OCI-LY3 (cell line): ENCODE measurements around the gene ZNF580.

Experiments
- H2AFZ ChIP-seq: fragments of 200-600, 300-600 bp; shearing (Covaris generic); 2 replicates; pipeline ENCODE4 v1.6.0; 2014; ENCODE audit warnings: antibody characterized with exemption, low read depth, low read length
- H3K27ac ChIP-seq: fragments of 200-600, 300-600 bp; sonication (generic); 2 replicates; pipeline ENCODE4 v1.5.1; 2014; ENCODE audit warnings: mild to moderate bottlenecking, low read length, moderate library complexity, mixed read lengths
- H3K27me3 ChIP-seq: fragments of 200-600, 300-600 bp; sonication (generic); 2 replicates; pipeline ENCODE4 v1.6.1; 2014; ENCODE audit warnings: low read depth, low read length, mixed read lengths
- H3K36me3 ChIP-seq: fragments of 200-600, 300-600 bp; sonication (generic); replicated peaks from 2 replicates; pipeline ENCODE3; 2014; ENCODE audit warnings: low read depth, low read length, mixed read lengths
- H3K4me1 ChIP-seq: fragments of 300-600, 200-600 bp; sonication (generic); 2 replicates; pipeline ENCODE4 v1.6.1; 2014; ENCODE audit warnings: low read length, mixed read lengths
- H3K4me2 ChIP-seq: fragments of 200-600, 300-600 bp; sonication (generic); 2 replicates; pipeline ENCODE4 v1.6.1; 2014; ENCODE audit warnings: low read length, mixed read lengths
- H3K4me3 ChIP-seq: fragments of 300-600, 200-600 bp; sonication (generic); 2 replicates; pipeline ENCODE4 v1.5.1; 2014; ENCODE audit warnings: antibody characterized with exemption, mild to moderate bottlenecking, low read length, moderate library complexity
- H3K79me2 ChIP-seq: fragments of 300-600, 200-600 bp; shearing (Covaris generic); 2 replicates; pipeline ENCODE4 v1.6.1; 2014; ENCODE audit warnings: mild to moderate bottlenecking, low read length, mixed read lengths
- H3K9ac ChIP-seq: fragments of 300-600, 200-600 bp; shearing (Covaris generic); 2 replicates; pipeline ENCODE4 v1.6.0; 2014; ENCODE audit warnings: mild to moderate bottlenecking, low read length, moderate library complexity
- H3K9me3 ChIP-seq: fragments of 200-600, 300-600 bp; shearing (Covaris generic); 2 replicates; pipeline ENCODE4 v1.6.1; 2014; ENCODE audit warnings: low read length, mixed read lengths; ENCODE audit not compliant: insufficient read depth
- H4K20me1 ChIP-seq: fragments of 200-600, 300-600 bp; sonication (generic); 2 replicates; pipeline ENCODE4 v1.6.1; 2016; ENCODE audit warnings: low read length, mixed read lengths; ENCODE audit not compliant: insufficient read depth
- CTCF ChIP-seq: fragments of 200-600, 300-600 bp; sonication (generic); IDR thresholded peaks from 2 replicates; pipeline ENCODE4 v1.5.1; 2014; ENCODE audit warnings: antibody characterized with exemption, low read length, low read depth
- EZH2phosphoT487 ChIP-seq: fragments of 200-600 bp; shearing (Covaris generic); IDR thresholded peaks from 2 replicates; pipeline ENCODE4 v1.6.1; 2018; ENCODE audit warnings: antibody characterized with exemption, mixed run types, low read depth

The ZNF580 gene

DNA sequence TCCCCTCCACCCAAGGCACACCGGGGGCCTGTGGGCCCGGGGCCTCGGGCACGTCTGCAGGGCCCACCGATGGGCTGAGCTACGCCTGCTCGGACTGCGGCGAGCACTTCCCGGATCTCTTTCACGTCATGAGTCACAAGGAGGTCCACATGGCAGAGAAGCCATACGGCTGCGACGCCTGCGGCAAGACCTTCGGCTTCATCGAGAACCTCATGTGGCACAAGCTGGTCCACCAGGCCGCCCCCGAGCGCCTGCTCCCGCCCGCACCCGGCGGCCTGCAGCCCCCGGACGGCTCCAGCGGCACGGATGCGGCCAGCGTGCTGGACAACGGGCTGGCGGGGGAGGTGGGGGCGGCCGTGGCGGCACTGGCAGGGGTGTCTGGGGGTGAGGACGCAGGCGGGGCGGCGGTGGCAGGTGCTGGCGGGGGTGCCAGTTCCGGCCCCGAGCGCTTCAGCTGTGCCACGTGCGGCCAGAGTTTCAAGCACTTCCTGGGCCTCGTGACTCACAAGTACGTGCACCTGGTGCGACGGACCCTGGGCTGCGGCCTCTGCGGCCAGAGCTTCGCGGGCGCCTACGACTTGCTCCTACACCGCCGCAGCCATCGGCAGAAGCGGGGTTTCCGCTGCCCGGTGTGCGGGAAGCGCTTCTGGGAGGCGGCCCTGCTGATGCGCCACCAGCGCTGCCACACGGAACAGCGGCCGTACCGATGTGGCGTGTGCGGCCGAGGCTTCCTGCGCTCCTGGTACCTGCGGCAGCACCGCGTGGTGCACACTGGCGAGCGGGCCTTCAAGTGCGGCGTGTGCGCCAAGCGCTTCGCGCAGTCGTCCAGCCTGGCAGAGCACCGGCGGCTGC lies 25.0 kb upstream of the ZNF580 start:
- H3K79me2 ChIP-seq, result peaks cover 20% of the 10 kb centered on the region

DNA sequence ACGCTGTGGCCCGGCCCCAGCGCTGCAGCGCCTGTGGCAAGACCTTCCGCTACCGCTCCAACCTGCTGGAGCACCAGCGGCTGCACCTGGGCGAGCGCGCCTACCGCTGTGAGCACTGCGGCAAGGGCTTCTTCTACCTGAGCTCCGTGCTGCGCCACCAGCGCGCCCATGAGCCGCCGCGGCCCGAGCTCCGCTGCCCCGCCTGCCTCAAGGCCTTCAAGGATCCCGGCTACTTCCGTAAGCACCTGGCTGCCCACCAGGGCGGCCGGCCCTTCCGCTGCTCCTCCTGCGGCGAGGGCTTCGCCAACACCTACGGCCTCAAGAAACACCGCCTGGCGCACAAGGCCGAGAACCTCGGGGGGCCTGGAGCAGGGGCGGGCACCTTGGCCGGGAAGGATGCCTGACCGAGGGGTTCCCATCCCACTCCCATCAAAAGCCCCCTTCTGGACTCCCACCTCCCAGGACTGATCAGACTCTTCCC lies 24.4 kb upstream of the ZNF580 start:
- H3K27ac ChIP-seq, result no peak overlapping the region
- H3K4me2 ChIP-seq, result no peak overlapping the region
- TF ChIP-seq CTCF (no peak), EZH2phosphoT487 (no peak)
- peaks cover 17% of the 10 kb centered on the region for H3K4me1 ChIP-seq
- H3K79me2 ChIP-seq, result peaks cover 13% of the 10 kb centered on the region
- peaks cover 37% of the 10 kb centered on the region for H3K36me3 ChIP-seq
- no peak overlapping the region for H2AFZ ChIP-seq
- H3K4me3 ChIP-seq, result no peak overlapping the region
- H3K9ac ChIP-seq, result no peak overlapping the region
- H4K20me1 ChIP-seq, result peaks cover 8% of the 10 kb centered on the region
- H3K9me3 ChIP-seq, result no peaks in the 10 kb centered on the region
- H3K27me3 ChIP-seq, result no peaks in the 10 kb centered on the region

More for the DNA sequence above, 25.0 kb upstream of the ZNF580 start:
- H3K27me3 ChIP-seq, result no peaks in the 10 kb centered on the region
- H3K9me3 ChIP-seq, result no peaks in the 10 kb centered on the region
- H2AFZ ChIP-seq, result no peak overlapping the region
- H3K27ac ChIP-seq, result no peak overlapping the region
- no peak overlapping the region for H3K4me3 ChIP-seq
- peaks cover 38% of the 10 kb centered on the region for H3K36me3 ChIP-seq
- H3K9ac ChIP-seq, result no peak overlapping the region
- H3K4me1 ChIP-seq, result peaks cover 23% of the 10 kb centered on the region
- H4K20me1 ChIP-seq, result peaks cover 8% of the 10 kb centered on the region
- TF ChIP-seq EZH2phosphoT487 (no peak), CTCF (no peak)
- H3K4me2 ChIP-seq, result no peak overlapping the region

- Histone ChIP-seq H3K9ac (no peak overlapping the region), H3K4me3 (no peak overlapping the region), H3K36me3 (peaks cover 37% of the 10 kb centered on the region), H3K4me2 (no peak overlapping the region), H3K9me3 (no peaks in the 10 kb centered on the region), H4K20me1 (peaks cover 8% of the 10 kb centered on the region), H3K27me3 (no peaks in the 10 kb centered on the region), H3K79me2 (peaks cover 9% of the 10 kb centered on the region), H3K4me1 (peaks cover 7% of the 10 kb centered on the region), H3K27ac (no peak overlapping the region), H2AFZ (no peak overlapping the region)
- TF ChIP-seq CTCF (no peak), EZH2phosphoT487 (no peak)
Observed at GRCh38 chr19:55617426-55617825, 23.4 kb upstream of the ZNF580 start.

GRCh38 chr19:55618426-55618825 lies 22.4 kb upstream of the ZNF580 start:
- peaks cover 37% of the 10 kb centered on the region for H3K36me3 ChIP-seq

More at GRCh38 chr19:55618426-55618825, 22.4 kb upstream of the ZNF580 start:
- no peak for TF ChIP-seq CTCF
- 0 out of 2 replicates have a peak, but pooled peaks cover 3% of the 10 kb centered on the region for H4K20me1 ChIP-seq
- H3K9ac ChIP-seq, result no peak overlapping the region
- no peaks in the 10 kb centered on the region for H3K27me3 ChIP-seq
- H3K9me3 ChIP-seq, result no peaks in the 10 kb centered on the region
- H3K4me2 ChIP-seq, result no peak overlapping the region
- H3K79me2 ChIP-seq, result no peaks in the 10 kb centered on the region; the same call in 1 of the 2 replicates
- no peak overlapping the region for H3K27ac ChIP-seq
- no peak overlapping the region for H3K4me3 ChIP-seq
- no peak overlapping the region for H2AFZ ChIP-seq
- no peaks in the 10 kb centered on the region for H3K4me1 ChIP-seq
